ENCODE results near the gene CD7. TPM values are rescaled to one million over a fixed set of nuclear protein-coding genes. Genes with fewer than 3 reads are reported as not detected.

CD7 gene
- total RNA-seq, 2 experiments from 2014 or later: 286 to 320 TPM

Other genes starting within 250 kb of the CD7 start
- 100 to 1,000 TPM; 154 to 163 TPM for gene FASN, start 219.4 kb downstream of the CD7 start, total RNA-seq
- 10 to 100 TPM; 79.5 to 81.7 TPM for gene CCDC57, start 104.8 kb downstream of the CD7 start, total RNA-seq
- gene SLC16A3, start 88.6 kb downstream of the CD7 start, total RNA-seq: 100 to 1,000 TPM; 195 to 211 TPM
- 100 to 1,000 TPM; 135 to 140 TPM for gene CSNK1D, start 43.9 kb downstream of the CD7 start, total RNA-seq
- 1 to 10 TPM in 1 of 2 experiments, under 1 TPM in 1; 0.86 to 1.0 TPM for gene SECTM1, start 16.2 kb upstream of the CD7 start, total RNA-seq
- not detected for gene TEX19, start 41.6 kb upstream of the CD7 start, total RNA-seq
- not detected for gene UTS2R, start 54.2 kb upstream of the CD7 start, total RNA-seq
- gene HEXD, start 100.7 kb upstream of the CD7 start, total RNA-seq: 10 to 100 TPM; 84.1 to 84.8 TPM
- gene OGFOD3, start 101.0 kb upstream of the CD7 start, total RNA-seq: 10 to 100 TPM; 24.4 to 27.4 TPM
- 100 to 1,000 TPM; 301 to 323 TPM for gene CYBC1, start 133.1 kb upstream of the CD7 start, total RNA-seq
- gene NARF, start 141.1 kb upstream of the CD7 start, total RNA-seq: 100 to 1,000 TPM; 106 to 121 TPM
- gene FOXK2, start 202.1 kb upstream of the CD7 start, total RNA-seq: 10 to 100 TPM; 59.6 to 60.8 TPM

Measured in activated naive CD8-positive, alpha-beta T cell treated with anti-CD3 and anti-CD28 coated beads, Interleukin-2, amount 10 ng/mL, durations not matched to agents 7 days and 5 days (primary cell).